SU-DHL-6 (cell line): ENCODE data around the gene DDX24.

ENCODE experiments used
- H2AFZ ChIP-seq: fragments of 200-600 bp; sonication (generic); 2 replicates; pipeline ENCODE4 v1.6.1; 2014; ENCODE audit warnings: low read depth, mild to moderate bottlenecking, moderate library complexity, mixed read lengths, antibody characterized with exemption, low read length; ENCODE audit not compliant: severe bottlenecking
- H3F3A ChIP-seq: fragments of 200-600 bp; shearing (Covaris generic); 2 replicates; pipeline ENCODE4 v1.6.0; 2016; ENCODE audit warnings: antibody characterized with exemption, mild to moderate bottlenecking; ENCODE audit not compliant: insufficient read depth
- H3K27ac ChIP-seq: fragments of 200-600 bp; sonication (generic); 2 replicates; pipeline ENCODE4 v1.5.1; 2016; ENCODE audit warnings: low read depth, mild to moderate bottlenecking, low read length, moderate library complexity, mixed read lengths
- H3K27me3 ChIP-seq: fragments of 200-600 bp; sonication (generic), shearing (Covaris generic); 2 replicates; pipeline ENCODE4 v1.6.0; 2014; ENCODE audit warnings: mild to moderate bottlenecking, low read length
- H3K36me3 ChIP-seq: fragments of 200-600 bp; sonication (generic); 2 replicates; pipeline ENCODE4 v1.6.1; 2014; ENCODE audit warnings: mild to moderate bottlenecking, low read length, mixed read lengths
- H3K4me2 ChIP-seq: fragments of 300-600, 200-600 bp; shearing (Covaris generic), sonication (generic); 2 replicates; pipeline ENCODE4 v1.6.0; 2014; ENCODE audit warnings: low read length, low read depth, mild to moderate bottlenecking; ENCODE audit not compliant: poor library complexity, severe bottlenecking
- H3K4me3 ChIP-seq: fragments of 200-600 bp; sonication (generic); 2 replicates; pipeline ENCODE4 v1.5.1; 2014; ENCODE audit warnings: antibody characterized with exemption, low read length, mild to moderate bottlenecking, mixed read lengths; ENCODE audit not compliant: insufficient read depth, poor library complexity, severe bottlenecking
- H3K79me2 ChIP-seq: fragments of 200-600 bp; sonication (generic); 2 replicates; pipeline ENCODE4 v1.6.1; 2014; ENCODE audit warnings: mild to moderate bottlenecking, low read length, moderate library complexity; ENCODE audit not compliant: insufficient read depth
- H3K9ac ChIP-seq: fragments of 200-600 bp; sonication (generic); 2 replicates; pipeline ENCODE4 v1.7.0; 2014; ENCODE audit warnings: mild to moderate bottlenecking, low read length
- H3K9me2 ChIP-seq: fragments of 200-600 bp; sonication (generic); replicated peaks from 2 replicates; pipeline ENCODE4 v1.6.1; 2014; ENCODE audit warnings: low read length; ENCODE audit not compliant: insufficient read depth
- H3K9me3 ChIP-seq: fragments of 200-600 bp; sonication (generic); 2 replicates; pipeline ENCODE4 v1.6.1; 2014; ENCODE audit warnings: low read length, mixed read lengths; ENCODE audit not compliant: insufficient read depth
- H4K20me1 ChIP-seq: fragments of 200-600 bp; sonication (generic); 2 replicates; pipeline ENCODE4 v1.6.1; 2014; ENCODE audit warnings: low read depth, mild to moderate bottlenecking, antibody characterized with exemption, low read length, moderate library complexity, mixed read lengths
- EZH2phosphoT487 ChIP-seq: fragments of 200-600 bp; sonication (generic), shearing (Covaris generic); conservative IDR thresholded peaks from 2 replicates; pipeline ENCODE4 v1.6.1; 2018; ENCODE audit warnings: mild to moderate bottlenecking, antibody characterized with exemption, low read length, moderate library complexity, mixed read lengths
- TF ChIP-seq, protein P1 (sequence below): fragments of 200-600 bp; sonication (generic); IDR thresholded peaks from one replicate; pipeline ENCODE4 v1.5.1; 2017; ENCODE audit warnings: antibody characterized with exemption, mild to moderate bottlenecking, low read length, moderate library complexity; ENCODE audit not compliant: insufficient read depth, poor library complexity, severe bottlenecking

Gene DDX24

DNA sequence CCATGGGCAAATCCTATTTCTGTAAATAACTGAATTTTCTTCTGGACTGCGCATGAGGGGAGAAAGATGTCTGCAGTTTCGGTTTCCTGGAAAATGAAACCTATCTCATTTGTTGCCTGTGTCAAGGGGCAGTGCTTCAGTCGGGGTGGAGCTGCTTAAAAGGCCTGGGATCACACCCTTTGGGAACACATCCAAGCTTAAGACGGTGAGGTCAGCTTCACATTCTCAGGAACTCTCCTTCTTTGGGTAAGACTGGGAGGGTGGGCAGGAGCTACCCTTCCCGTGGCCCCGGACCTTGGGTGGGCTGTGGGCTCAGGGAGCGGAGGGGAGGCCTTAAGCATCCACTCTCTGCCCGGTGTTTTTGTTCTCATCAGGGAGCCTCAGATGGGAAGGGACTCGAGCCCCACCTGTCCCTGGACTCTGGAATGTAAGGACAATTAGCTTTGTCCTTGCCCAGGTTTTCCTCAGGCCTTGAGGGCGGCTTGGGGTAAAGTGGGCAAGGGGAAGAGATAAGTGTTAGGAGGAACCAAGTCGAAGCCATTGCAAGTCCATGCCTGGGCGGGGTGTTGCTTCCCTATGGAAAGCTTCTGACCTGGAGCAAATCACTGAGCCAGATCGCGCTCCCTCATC is 29.7 kb upstream of the DDX24 start, which contains the start of gene IFI27:
Gene IFI27 (plus strand): TSS at position 185 of the 630 bp plus-strand sequence.
- no peak within 1 kb of the TSS for H2AFZ ChIP-seq
- no peak within 1 kb of the TSS for H3K4me2 ChIP-seq
- no peaks in the 10 kb centered on the region for H3K36me3 ChIP-seq
- H4K20me1 ChIP-seq = no peaks in the 10 kb centered on the region
- H3K9me2 ChIP-seq = no peaks in the 10 kb centered on the region
- H3K79me2 ChIP-seq = no peaks in the 10 kb centered on the region
- H3K27ac ChIP-seq = no peak within 1 kb of the TSS
- no peaks in the 10 kb centered on the region for H3K9me3 ChIP-seq
- H3K4me3 ChIP-seq = no peak within 1 kb of the TSS
- no peaks in the 10 kb centered on the region for H3F3A ChIP-seq
- no peaks in the 10 kb centered on the region; the same call in 1 of the 2 replicates for H3K27me3 ChIP-seq
- TF ChIP-seq, protein P1, sequence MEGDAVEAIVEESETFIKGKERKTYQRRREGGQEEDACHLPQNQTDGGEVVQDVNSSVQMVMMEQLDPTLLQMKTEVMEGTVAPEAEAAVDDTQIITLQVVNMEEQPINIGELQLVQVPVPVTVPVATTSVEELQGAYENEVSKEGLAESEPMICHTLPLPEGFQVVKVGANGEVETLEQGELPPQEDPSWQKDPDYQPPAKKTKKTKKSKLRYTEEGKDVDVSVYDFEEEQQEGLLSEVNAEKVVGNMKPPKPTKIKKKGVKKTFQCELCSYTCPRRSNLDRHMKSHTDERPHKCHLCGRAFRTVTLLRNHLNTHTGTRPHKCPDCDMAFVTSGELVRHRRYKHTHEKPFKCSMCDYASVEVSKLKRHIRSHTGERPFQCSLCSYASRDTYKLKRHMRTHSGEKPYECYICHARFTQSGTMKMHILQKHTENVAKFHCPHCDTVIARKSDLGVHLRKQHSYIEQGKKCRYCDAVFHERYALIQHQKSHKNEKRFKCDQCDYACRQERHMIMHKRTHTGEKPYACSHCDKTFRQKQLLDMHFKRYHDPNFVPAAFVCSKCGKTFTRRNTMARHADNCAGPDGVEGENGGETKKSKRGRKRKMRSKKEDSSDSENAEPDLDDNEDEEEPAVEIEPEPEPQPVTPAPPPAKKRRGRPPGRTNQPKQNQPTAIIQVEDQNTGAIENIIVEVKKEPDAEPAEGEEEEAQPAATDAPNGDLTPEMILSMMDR = no peak
- TF ChIP-seq EZH2phosphoT487 = no peak
- H3K9ac ChIP-seq = no peak within 1 kb of the TSS

DNA sequence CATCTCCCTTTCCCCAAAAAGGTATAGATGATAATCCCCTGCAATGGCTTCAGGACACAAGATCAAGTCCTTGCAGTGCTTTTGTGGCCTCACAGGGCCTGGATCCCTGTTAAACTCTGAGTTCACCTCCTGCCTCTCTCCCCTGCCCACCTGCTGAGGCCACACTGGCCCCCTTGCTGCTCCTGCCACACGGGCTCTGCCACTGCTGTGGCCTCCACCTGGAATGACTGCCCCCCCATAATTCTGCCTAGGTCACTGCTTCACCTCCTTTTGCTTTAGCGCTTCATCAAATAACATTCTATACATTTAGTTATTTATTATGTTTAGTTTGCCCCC is 28.9 kb upstream of the DDX24 start:
- Histone ChIP-seq H3K27me3 (no peaks in the 10 kb centered on the region; the same call in 1 of the 2 replicates), H3K4me3 (no peak overlapping the region), H3K79me2 (no peaks in the 10 kb centered on the region), H3K36me3 (no peaks in the 10 kb centered on the region), H3K9ac (no peak overlapping the region), H2AFZ (no peak overlapping the region), H3K9me3 (no peaks in the 10 kb centered on the region), H4K20me1 (no peaks in the 10 kb centered on the region), H3K9me2 (no peaks in the 10 kb centered on the region), H3F3A (no peaks in the 10 kb centered on the region), H3K27ac (no peak overlapping the region), H3K4me2 (no peak overlapping the region)
- TF ChIP-seq, protein P1 = no peak
- TF ChIP-seq EZH2phosphoT487 = no peak

DNA sequence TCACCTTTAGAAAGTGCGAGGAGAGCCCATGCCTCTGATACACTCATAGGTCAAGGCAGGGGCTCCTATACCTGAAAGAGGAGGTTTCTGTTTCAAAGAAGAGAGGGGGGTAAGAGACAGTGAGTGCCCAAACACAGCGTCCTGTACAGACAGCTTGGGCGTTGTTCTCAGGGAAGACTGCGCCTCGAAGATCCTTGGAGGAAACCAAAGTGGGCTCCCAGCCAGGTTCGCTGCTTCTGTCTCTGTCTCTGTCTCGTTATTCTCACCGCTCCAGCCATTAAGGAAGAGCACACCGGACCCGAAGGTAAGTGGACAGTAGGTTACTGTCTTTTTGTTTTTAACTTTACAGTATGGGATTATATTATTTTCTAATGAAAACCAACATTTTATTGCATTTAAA is 23.7 kb upstream of the DDX24 start:
- H3K9me2 ChIP-seq = no peaks in the 10 kb centered on the region
- no peaks in the 10 kb centered on the region for H3K36me3 ChIP-seq
- H3F3A ChIP-seq = no peaks in the 10 kb centered on the region
- no peaks in the 10 kb centered on the region for H3K9me3 ChIP-seq
- no peaks in the 10 kb centered on the region for H3K79me2 ChIP-seq
- H3K4me2 ChIP-seq = no peak overlapping the region
- H3K27ac ChIP-seq = no peak overlapping the region
- no peak overlapping the region for H3K9ac ChIP-seq
- H2AFZ ChIP-seq = no peak overlapping the region
- no peak overlapping the region for H3K4me3 ChIP-seq
- TF ChIP-seq EZH2phosphoT487 = no peak
- TF ChIP-seq, protein P1 = no peak
- no peaks in the 10 kb centered on the region for H3K27me3 ChIP-seq
- H4K20me1 ChIP-seq = no peaks in the 10 kb centered on the region
